Uterus (tissue), 2 donors: ENCODE measurements around the gene GRM8.

Experiments used
- CTCF ChIP-seq, 4 experiments: fragments of 200-600 bp in 2 of 4; fragments of 450-650 bp in 2 of 4; sonication (generic) in 2 of 4; IDR thresholded peaks; one replicate each; pipeline ENCODE4 v1.5.1; 2016 to 2019; ENCODE audit warnings: antibody characterized with exemption in 4 of 4, mild to moderate bottlenecking in 2 of 4, moderate library complexity in 1 of 4
- POLR2A ChIP-seq, 2 donors: fragments of 450-650 bp; IDR thresholded peaks; one replicate each; pipeline ENCODE4 v1.6.1; 2016; ENCODE audit warnings: antibody characterized with exemption in 2 of 2, mild to moderate bottlenecking in 1 of 2, moderate library complexity in 1 of 2

GRCh38 chr7:126803990-126804389 is 448.8 kb downstream of the GRM8 start:
- TF ChIP-seq CTCF (IDR thresholded peaks at IDR 0.05) (no peak), POLR2A (IDR thresholded peaks at IDR 0.05) (no peak)
